Stomach (tissue), 9 donors: Measurements from ENCODE around the gene ARPC5. TPM values are rescaled to one million over a fixed set of nuclear protein-coding genes. Genes with fewer than 3 reads are reported as not detected.

Source experiments
- DNase-seq, 2 donors: peaks; one replicate each; pipeline versions ENCODE4 v3.0.0 to v3.0.0-alpha.2; 2013 to 2019
- H3K27ac ChIP-seq, 5 donors: fragments of 200-600 bp in 4 of 5; sonication (generic) in 4 of 5; one replicate each; pipeline ENCODE4 v1.5.1; 2013 to 2019; ENCODE audit warnings: mild to moderate bottlenecking in 1 of 5, moderate library complexity in 1 of 5
- H3K27me3 ChIP-seq, 3 donors: fragments of 200-600 bp; sonication (generic); one replicate each; pipeline ENCODE4 v1.5.1; 2017 to 2019; ENCODE audit warnings: mixed run types in 1 of 3
- H3K36me3 ChIP-seq, 4 donors: fragments of 200-600 bp; sonication (generic); 1 replicate in 3 of 4; 2 replicates in 1 of 4; pipeline ENCODE4 v1.5.1; 2016 to 2019
- H3K4me1 ChIP-seq, 4 donors: fragments of 200-600 bp; sonication (generic); one replicate each; pipeline ENCODE4 v1.5.1; 2016 to 2019
- H3K4me3 ChIP-seq, 4 donors: fragments of 200-600 bp; sonication (generic) in 3 of 4; one replicate each; pipeline ENCODE4 v1.5.1; 2016 to 2019; ENCODE audit warnings: mild to moderate bottlenecking in 1 of 4
- H3K9me3 ChIP-seq, 4 donors: fragments of 200-600 bp; sonication (generic); one replicate each; pipeline ENCODE4 v1.5.1; 2016 to 2019
- CTCF ChIP-seq, 7 experiments: fragments of 450-650 bp in 4 of 7; fragments of 200-600 bp in 3 of 7; sonication (generic) in 3 of 7; IDR thresholded peaks; one replicate each; pipeline ENCODE4 v1.5.1; 2016 to 2019; ENCODE audit warnings: antibody characterized with exemption in 7 of 7, control low read depth in 2 of 7, mild to moderate bottlenecking in 1 of 7
- EP300 ChIP-seq: sonication (generic); formaldehyde crosslinking; IDR thresholded peaks from one replicate; pipeline ENCODE4 v1.6.1; 2017; ENCODE audit warnings: antibody characterized with exemption
- POLR2A ChIP-seq, 4 donors: fragments of 450-650 bp; IDR thresholded peaks; one replicate each; pipeline ENCODE4 v1.6.1; 2016; ENCODE audit warnings: antibody characterized with exemption in 4 of 4, control low read depth in 2 of 4, mild to moderate bottlenecking in 1 of 4, moderate library complexity in 1 of 4
- POLR2AphosphoS5 ChIP-seq, 3 donors: sonication (generic); formaldehyde crosslinking; IDR thresholded peaks; one replicate each; pipeline ENCODE4 v1.6.1; 2016; ENCODE audit warnings: antibody characterized with exemption in 3 of 3
- WGBS, 5 donors: extraction: QIAGEN DNeasy Blood & Tissue Kit in 3 of 5; methylation state at CpG; one replicate each; pipeline versions ENCODE4 v1.1.5 to v1.1.7; 2013 to 2018; 5-methylcytosine and 5-hydroxymethylcytosine counted together
- intact Hi-C: fragments of 100-400 bp; cut with DNase I; formaldehyde crosslinking; loops from one replicate; pipeline ENCODE4 v1.15.1; 2023; ENCODE audit warnings: low total_unique reads
- polyA plus RNA-seq, 3 donors: library from polyadenylated mRNA; stranded (reverse); fragments of 200-250 nt; gene quantifications; one replicate each; pipeline ENCODE4 v1.2.3, GENCODE V29; 2013
- total RNA-seq, 5 donors: library from RNA; depleted of rRNA; stranded (reverse); fragments of >200 nt; gene quantifications; one replicate each; pipeline versions ENCODE4 v1.1.0 to v1.2.3, GENCODE V29; 2014 to 2016
- donor health status: healthy with polysubstance abuse.
- donor health status: Bipolar disorder and iron deficiency.
- donor health status: healthy.

The ARPC5 gene
- total and polyA plus RNA-seq, 8 donors = 26.3 to 106 (median 80.6) TPM

DNA sequence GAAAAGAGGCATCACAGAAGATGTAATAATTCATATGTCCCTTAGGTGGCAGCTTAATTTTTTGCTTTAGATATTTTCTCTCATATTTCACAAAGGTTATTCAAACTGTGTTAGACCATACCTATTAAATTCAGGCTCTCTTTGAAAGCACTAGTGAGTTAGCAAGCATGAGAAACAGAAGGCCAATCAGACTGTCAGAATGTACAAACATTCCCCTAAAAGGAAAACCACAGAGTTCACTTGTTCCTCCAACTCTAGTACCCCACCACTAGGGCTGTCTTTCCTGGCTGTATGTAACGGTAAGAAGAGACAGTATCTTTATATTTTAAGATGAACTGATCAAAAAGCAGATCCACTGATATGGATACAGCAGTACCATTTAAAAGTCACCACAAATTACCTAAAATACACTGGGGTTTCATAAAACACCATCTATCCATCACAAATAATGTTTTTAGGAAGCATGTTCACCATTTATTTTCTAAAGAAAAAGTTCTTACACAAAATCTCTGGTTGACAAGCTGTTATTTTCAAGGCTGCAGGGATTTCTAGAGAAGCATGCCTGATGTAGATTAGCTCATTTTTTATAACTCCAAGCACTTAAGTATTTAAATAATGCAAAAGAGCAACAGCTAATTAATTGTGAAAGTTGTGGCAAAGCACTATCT, 1.8 kb downstream of the ARPC5 start:
- WGBS, 5 donors = 0 to 6% (median 0%) methylated on average over 1 of the region's 1 CpG
- TF ChIP-seq POLR2A (IDR thresholded peaks at IDR 0.05) = no peak
- peak; percentile 27 to 56 (median 47) for TF ChIP-seq POLR2AphosphoS5 (IDR thresholded peaks at IDR 0.05)
- peak in 4 of 7 experiments; percentile 18 to 44 (median 35) for TF ChIP-seq CTCF (IDR thresholded peaks at IDR 0.05)
- TF ChIP-seq EP300 = no peak
- Histone ChIP-seq H3K36me3 (peaks cover 10 to 25% (median 23%) of the 10 kb centered on the region in 4 donors), H3K4me1 (peaks cover 34 to 69% (median 50%) of the 10 kb centered on the region in 4 donors), H3K4me3 (peak overlapping the region; percentile 73 to 93 (median 85)), H3K9me3 (no peaks in the 10 kb centered on the region), H3K27ac (peak overlapping the region in 4 of 5 donors; percentile 95 to 97 (median 96)), H3K27me3 (no peaks in the 10 kb centered on the region)
- intact Hi-C loops = loop anchor here (10.0 kb wide), 1 partner anchor 159 kb away; the partner anchor contains the start of gene SMG7
- DNase-seq = peak in 1 of 2 donors; percentile 81

GRCh38 chr1:183632964-183633363, 2.6 kb downstream of the ARPC5 start:
- TF ChIP-seq EP300 (no peak), CTCF (IDR thresholded peaks at IDR 0.05) (no peak), POLR2A (IDR thresholded peaks at IDR 0.05) (no peak)
- Histone ChIP-seq H3K36me3 (peaks cover 10 to 34% (median 31%) of the 10 kb centered on the region in 4 donors), H3K27ac (peak overlapping the region in 4 of 5 donors; percentile 95 to 97 (median 96)), H3K4me1 (peaks cover 34 to 76% (median 54%) of the 10 kb centered on the region in 4 donors), H3K27me3 (no peaks in the 10 kb centered on the region), H3K4me3 (peak overlapping the region; percentile 73 to 93 (median 85)), H3K9me3 (no peaks in the 10 kb centered on the region)
- intact Hi-C loops = loop anchor here (10.0 kb wide), 1 partner anchor 158 kb away; the partner anchor contains the start of gene SMG7
- 28 to 51% (median 34%) methylated on average over 1 of the region's 1 CpG for WGBS, 5 donors
- no peak for DNase-seq

DNA sequence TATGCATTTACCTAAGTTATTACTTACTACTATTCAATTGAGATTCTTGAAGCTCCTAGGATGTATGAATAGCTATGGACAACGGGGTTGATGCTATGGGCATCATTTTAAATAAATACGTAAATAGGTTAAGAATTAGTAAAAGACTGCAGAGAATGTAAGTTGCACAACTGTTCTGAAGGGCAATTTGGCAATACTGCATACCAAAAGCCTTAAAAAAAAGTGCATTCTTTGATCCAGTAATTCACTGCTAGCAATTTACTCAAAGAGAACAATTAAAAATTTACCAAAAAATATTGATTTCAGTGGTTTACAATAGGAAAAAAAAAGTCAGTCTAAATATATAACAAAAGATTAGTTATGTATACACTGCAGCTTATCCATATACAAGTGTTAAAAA, 3.5 kb downstream of the ARPC5 start:
- TF ChIP-seq EP300 = no peak
- TF ChIP-seq POLR2AphosphoS5 (IDR thresholded peaks at IDR 0.05) = no peak
- TF ChIP-seq POLR2A (IDR thresholded peaks at IDR 0.05) = no peak
- TF ChIP-seq CTCF (IDR thresholded peaks at IDR 0.05) = no peak
- intact Hi-C loops = loop anchor here (10.0 kb wide), 1 partner anchor 157 kb away; the partner anchor contains the start of gene SMG7
- Histone ChIP-seq H3K27ac (peak overlapping the region in 3 of 5 donors; percentile 95 to 96 (median 96)), H3K36me3 (peaks cover 12 to 42% (median 40%) of the 10 kb centered on the region in 4 donors), H3K27me3 (no peaks in the 10 kb centered on the region), H3K9me3 (no peaks in the 10 kb centered on the region), H3K4me1 (peaks cover 34 to 83% (median 58%) of the 10 kb centered on the region in 4 donors), H3K4me3 (peak overlapping the region in 3 of 4 donors; percentile 73 to 93 (median 82))
- WGBS, 5 donors = 54 to 66% (median 61%) methylated on average over 2 of the region's 2 CpGs
- no peak for DNase-seq

DNA sequence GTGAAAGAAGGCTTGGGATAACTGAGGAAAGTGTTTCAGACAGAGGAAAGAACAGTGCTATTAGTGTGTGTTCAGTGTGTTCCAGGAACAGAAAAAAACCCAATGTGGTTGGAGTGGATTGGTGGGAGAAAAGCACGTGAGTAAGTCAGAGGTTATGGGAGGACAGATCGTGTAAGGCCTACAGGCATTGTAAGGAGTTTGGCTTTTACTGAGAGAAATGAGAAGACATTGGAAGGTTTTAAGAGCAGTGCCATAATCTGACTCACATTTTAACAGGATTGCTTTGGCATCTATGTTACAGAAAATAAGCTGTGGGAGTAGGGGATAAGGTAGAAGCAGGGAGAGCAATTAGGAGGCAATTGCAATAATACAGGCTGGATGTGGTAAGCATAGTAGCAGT, 4.8 kb downstream of the ARPC5 start:
- Histone ChIP-seq H3K27me3 (no peaks in the 10 kb centered on the region), H3K4me1 (peaks cover 35 to 86% (median 61%) of the 10 kb centered on the region in 4 donors), H3K9me3 (no peaks in the 10 kb centered on the region), H3K36me3 (peaks cover 16 to 51% (median 45%) of the 10 kb centered on the region in 4 donors), H3K27ac (peak overlapping the region in 4 of 5 donors; percentile 7 to 96 (median 40)), H3K4me3 (no peak overlapping the region)
- DNase-seq = no peak
- intact Hi-C loops = loop anchor here (10.0 kb wide), 1 partner anchor 156 kb away; the partner anchor contains the start of gene SMG7
- 28 to 56% (median 44%) methylated on average over 2 of the region's 2 CpGs for WGBS, 5 donors
- TF ChIP-seq POLR2AphosphoS5 (IDR thresholded peaks at IDR 0.05) = peak in 1 of 3 donors; percentile 24
- TF ChIP-seq EP300 = no peak
